Osteocyte (in vitro differentiated cells): ENCODE measurements around the gene ABHD5. TPM values are rescaled to one million over a fixed set of nuclear protein-coding genes. Genes with fewer than 3 reads are reported as not detected.

ENCODE experiments used
- DNase-seq: peaks from one replicate; pipeline ENCODE4 v3.0.0; 2021; ENCODE audit warnings: mixed read lengths; ENCODE audit not compliant: unreplicated experiment; ENCODE audit errors: extremely low spot score
- H3K27ac Mint-ChIP-seq: one replicate; pipeline ENCODE4 v1.8.0; 2021; ENCODE audit warnings: mild to moderate bottlenecking, mixed read lengths; ENCODE audit not compliant: unreplicated experiment
- H3K27me3 Mint-ChIP-seq: one replicate; pipeline ENCODE4 v1.8.0; 2021; ENCODE audit warnings: mixed read lengths; ENCODE audit not compliant: unreplicated experiment
- H3K36me3 Mint-ChIP-seq: one replicate; pipeline ENCODE4 v1.8.0; 2021; ENCODE audit warnings: mixed read lengths; ENCODE audit not compliant: unreplicated experiment
- H3K4me1 Mint-ChIP-seq: one replicate; pipeline ENCODE4 v1.8.0; 2021; ENCODE audit warnings: mixed read lengths; ENCODE audit not compliant: unreplicated experiment
- H3K4me3 Mint-ChIP-seq: one replicate; pipeline ENCODE4 v1.8.0; 2021; ENCODE audit warnings: mild to moderate bottlenecking, moderate library complexity, mixed read lengths; ENCODE audit not compliant: unreplicated experiment
- H3K9me3 Mint-ChIP-seq: one replicate; pipeline ENCODE4 v1.8.0; 2021; ENCODE audit warnings: mixed read lengths; ENCODE audit not compliant: unreplicated experiment
- total RNA-seq: library from RNA; stranded (reverse); gene quantifications from 2 replicates; pipeline ENCODE4 v1.2.1, GENCODE V29; 2021
- TF ChIP-seq, protein P1 (sequence below): fragments of 200-600 bp; sonication (generic); IDR thresholded peaks from 2 replicates; pipeline ENCODE4 v1.5.0; 2021; ENCODE audit warnings: antibody characterized with exemption, mild to moderate bottlenecking, moderate library complexity

ABHD5 gene
- total RNA-seq, 1 donor from 2014 or later, result 10.2 TPM

DNA sequence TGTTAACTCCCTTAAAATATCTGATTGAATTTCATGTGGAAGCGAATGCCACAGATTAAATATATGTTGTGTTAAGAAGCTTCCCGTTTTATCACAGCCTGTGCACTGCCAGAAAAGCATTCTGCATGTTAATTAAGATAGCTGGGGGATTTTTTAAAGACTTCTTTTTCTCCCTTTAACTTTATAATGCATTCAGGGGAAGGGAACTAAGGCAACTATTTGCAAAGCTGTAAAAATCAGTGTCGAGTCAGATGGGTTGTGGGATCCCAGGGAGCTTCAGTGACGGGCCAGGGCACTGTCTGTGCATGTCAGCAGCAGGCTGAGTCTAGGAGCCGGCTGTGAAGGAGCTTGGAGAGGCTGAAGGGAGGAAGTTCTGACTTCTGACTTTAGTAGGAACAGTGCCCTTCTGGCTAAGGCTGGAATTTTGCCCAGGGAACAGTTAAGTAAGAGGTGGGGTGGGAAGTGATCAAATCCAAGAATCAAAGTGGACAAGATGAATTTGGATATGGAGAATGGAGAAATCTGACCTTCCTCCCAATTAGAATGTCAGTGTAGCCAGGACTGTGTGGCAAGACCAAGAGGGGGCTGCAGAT lies 77.7 kb downstream of the ABHD5 start:
- Mint-ChIP-seq H3K27me3 (no peaks in the 10 kb centered on the region), H3K27ac (no peak overlapping the region), H3K36me3 (no peaks in the 10 kb centered on the region), H3K4me3 (peak overlapping the region; percentile 10), H3K4me1 (peaks cover 8% of the 10 kb centered on the region), H3K9me3 (no peaks in the 10 kb centered on the region)
- DNase-seq, result no peak
- TF ChIP-seq, protein P1, sequence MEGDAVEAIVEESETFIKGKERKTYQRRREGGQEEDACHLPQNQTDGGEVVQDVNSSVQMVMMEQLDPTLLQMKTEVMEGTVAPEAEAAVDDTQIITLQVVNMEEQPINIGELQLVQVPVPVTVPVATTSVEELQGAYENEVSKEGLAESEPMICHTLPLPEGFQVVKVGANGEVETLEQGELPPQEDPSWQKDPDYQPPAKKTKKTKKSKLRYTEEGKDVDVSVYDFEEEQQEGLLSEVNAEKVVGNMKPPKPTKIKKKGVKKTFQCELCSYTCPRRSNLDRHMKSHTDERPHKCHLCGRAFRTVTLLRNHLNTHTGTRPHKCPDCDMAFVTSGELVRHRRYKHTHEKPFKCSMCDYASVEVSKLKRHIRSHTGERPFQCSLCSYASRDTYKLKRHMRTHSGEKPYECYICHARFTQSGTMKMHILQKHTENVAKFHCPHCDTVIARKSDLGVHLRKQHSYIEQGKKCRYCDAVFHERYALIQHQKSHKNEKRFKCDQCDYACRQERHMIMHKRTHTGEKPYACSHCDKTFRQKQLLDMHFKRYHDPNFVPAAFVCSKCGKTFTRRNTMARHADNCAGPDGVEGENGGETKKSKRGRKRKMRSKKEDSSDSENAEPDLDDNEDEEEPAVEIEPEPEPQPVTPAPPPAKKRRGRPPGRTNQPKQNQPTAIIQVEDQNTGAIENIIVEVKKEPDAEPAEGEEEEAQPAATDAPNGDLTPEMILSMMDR, result no peak

DNA sequence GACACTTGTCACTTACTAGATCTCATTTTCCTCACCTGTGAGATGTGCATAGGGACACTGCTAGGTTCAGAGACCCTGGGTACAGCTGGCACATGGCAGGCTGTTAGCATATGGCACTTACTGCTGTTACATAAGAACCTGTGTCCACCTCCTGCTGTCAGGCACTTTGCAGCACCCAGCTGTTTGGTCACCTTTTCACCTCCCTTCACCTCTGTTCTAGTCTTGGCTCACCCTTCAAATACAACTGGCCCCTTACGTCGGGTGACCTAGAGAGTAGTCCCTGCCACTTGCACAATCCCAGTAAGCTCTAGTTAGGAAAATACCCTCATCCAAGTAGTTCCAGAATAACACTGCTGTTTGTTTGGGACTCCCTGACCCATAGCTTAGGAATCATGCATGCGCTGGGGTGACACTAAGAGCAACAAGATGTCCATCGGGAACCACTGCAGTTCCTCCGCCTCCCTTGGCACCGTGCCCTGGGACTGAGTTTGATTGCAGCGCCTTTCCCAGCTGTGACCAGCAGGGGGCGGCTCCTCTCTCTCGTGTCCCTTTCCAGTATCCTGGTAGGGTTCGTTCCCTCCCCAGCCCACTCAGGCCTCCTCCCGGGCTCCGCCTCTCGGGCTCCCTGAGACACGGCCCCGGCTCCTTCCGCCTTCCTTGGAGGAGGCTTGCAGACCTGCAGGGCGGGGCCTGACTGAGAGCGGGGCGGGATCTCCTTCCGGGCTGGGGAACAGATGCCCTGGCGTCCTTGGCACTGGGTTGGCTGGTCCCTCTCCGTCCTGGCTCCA lies 78.6 kb downstream of the ABHD5 start:
- TF ChIP-seq, protein P1, result peak; percentile 98
- DNase-seq, result peak; percentile 99
- H3K4me3 Mint-ChIP-seq, result peak overlapping the region; percentile 70
- H3K27ac Mint-ChIP-seq, result peak overlapping the region; percentile 64
- no peaks in the 10 kb centered on the region for H3K9me3 Mint-ChIP-seq
- no peaks in the 10 kb centered on the region for H3K36me3 Mint-ChIP-seq
- H3K4me1 Mint-ChIP-seq, result peaks cover 8% of the 10 kb centered on the region
- H3K27me3 Mint-ChIP-seq, result no peaks in the 10 kb centered on the region

DNA sequence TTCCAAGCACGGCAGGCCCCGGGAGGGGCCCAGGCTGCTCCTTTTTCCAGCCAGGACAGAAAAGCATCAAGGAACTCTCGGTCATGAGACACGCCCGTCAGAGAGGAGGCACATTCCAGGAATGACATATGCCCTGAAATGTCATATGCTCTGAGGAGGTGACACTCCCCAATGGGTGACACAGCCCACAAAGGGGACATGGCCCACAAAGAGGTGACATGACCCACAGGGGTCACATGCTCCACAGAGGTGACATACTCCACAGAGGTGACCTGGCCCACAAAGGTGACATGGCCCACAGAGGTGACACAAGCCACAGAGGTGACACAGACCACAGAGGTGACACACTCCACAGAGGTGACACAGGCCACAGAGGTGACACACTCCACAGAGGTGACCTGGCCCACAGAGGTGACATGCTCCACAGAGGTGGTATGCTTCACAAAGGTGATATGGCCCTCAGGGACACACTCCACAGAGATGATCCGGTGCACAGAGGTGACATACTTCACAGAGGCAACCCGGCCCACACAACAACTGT lies 79.2 kb downstream of the ABHD5 start:
- DNase-seq, result no peak
- TF ChIP-seq, protein P1, result no peak
- Mint-ChIP-seq H3K9me3 (no peaks in the 10 kb centered on the region), H3K4me1 (peaks cover 8% of the 10 kb centered on the region), H3K27ac (no peak overlapping the region), H3K36me3 (no peaks in the 10 kb centered on the region), H3K4me3 (peak overlapping the region; percentile 70), H3K27me3 (no peaks in the 10 kb centered on the region)

DNA sequence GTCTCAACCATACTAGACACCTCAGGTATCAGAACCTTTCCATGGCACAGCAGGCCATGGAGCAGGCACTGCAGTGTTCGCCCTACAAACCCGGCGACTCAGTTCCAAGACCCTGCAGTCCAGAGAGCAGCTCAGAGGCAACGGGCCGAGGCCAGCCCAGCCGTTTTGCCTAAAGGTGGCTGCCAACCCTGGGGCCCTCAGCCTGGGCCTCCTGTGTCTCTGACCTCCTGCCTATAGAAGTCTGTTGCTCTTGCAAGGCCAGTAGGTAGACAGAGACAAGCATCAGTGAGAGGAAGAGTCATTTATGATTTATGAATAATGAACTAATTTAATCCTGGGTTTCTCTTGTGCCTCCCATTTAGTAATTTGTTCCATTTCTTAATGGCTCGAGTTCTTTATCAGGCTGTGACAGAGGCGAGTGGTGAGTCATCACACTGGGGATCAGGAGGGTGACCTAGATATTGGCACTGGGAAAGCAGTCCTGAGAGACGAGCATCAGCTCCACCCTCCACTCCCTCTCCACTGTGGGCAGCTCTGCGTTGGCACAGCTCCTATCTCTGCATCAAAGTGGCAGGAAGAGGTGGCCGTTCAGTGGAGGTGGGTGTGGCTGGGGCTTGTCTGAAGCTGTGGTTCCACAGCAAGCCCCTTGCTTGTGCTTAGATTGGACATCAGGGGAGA lies 79.8 kb downstream of the ABHD5 start:
- Mint-ChIP-seq H3K4me1 (peaks cover 8% of the 10 kb centered on the region), H3K4me3 (no peak overlapping the region), H3K9me3 (no peaks in the 10 kb centered on the region), H3K27ac (no peak overlapping the region), H3K36me3 (no peaks in the 10 kb centered on the region), H3K27me3 (no peaks in the 10 kb centered on the region)
- no peak for DNase-seq
- TF ChIP-seq, protein P1, result no peak

DNA sequence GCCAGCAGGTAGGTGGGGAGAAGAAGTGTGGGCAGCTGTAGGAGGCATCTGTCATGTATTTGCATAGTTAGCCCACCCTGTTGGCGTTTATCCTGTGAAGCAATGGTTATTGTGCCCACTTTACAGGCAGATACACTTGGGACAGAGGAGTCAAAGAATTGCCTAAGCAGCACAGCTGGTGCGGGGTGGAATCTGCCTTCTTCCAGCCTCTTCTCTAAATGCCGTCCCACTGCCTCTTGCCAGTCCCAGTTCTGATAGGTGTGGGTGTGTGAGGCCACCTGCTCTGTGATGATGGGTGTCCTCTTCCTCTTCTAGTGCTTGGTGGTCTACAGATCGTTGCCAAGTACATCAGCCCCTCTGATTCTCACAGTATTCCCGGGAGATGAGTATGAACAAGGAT lies 80.9 kb downstream of the ABHD5 start:
- H3K27me3 Mint-ChIP-seq, result no peaks in the 10 kb centered on the region
- H3K36me3 Mint-ChIP-seq, result no peaks in the 10 kb centered on the region
- H3K27ac Mint-ChIP-seq, result no peak overlapping the region
- TF ChIP-seq, protein P1, result no peak
- no peak for DNase-seq
- H3K4me3 Mint-ChIP-seq, result no peak overlapping the region
- peaks cover 8% of the 10 kb centered on the region for H3K4me1 Mint-ChIP-seq
- H3K9me3 Mint-ChIP-seq, result no peaks in the 10 kb centered on the region
